Activated CD8-positive, alpha-beta T cell treated with anti-CD3 and anti-CD28 coated beads for 36 hours (primary cell): ENCODE measurements around the gene CDC42. TPM values are rescaled to one million over a fixed set of nuclear protein-coding genes. Genes with fewer than 3 reads are reported as not detected.

Experiments used
- ATAC-seq: fragments of 200-7000 bp; cut with Tn5 transposase; one replicate; pipeline ENCODE4 v1.10.0; 2021; ENCODE audit warnings: mild to moderate bottlenecking, moderate library complexity
- CTCF ChIA-PET: fragments of 350-600 bp; sonication (Branson Sonifier 250); formaldehyde crosslinking; loops from one replicate; lab custom pipeline; 2021; ENCODE audit warnings: antibody characterized with exemption; lab: Charles Lee
- POLR2A ChIA-PET: fragments of 350-600 bp; sonication (Branson Sonifier 250); formaldehyde crosslinking; loops from one replicate; lab custom pipeline; 2021; ENCODE audit warnings: antibody characterized with exemption; lab: Charles Lee
- DNase-seq: peaks from one replicate; pipeline ENCODE4 v3.0.0-alpha.2; 2020
- H3K27ac Mint-ChIP-seq: one replicate; pipeline ENCODE4 v1.8.0; 2021; ENCODE audit warnings: mild to moderate bottlenecking, mixed read lengths
- H3K27me3 Mint-ChIP-seq: one replicate; pipeline ENCODE4 v1.8.0; 2021; ENCODE audit warnings: mixed read lengths
- H3K36me3 Mint-ChIP-seq: one replicate; pipeline ENCODE4 v1.8.0; 2021; ENCODE audit warnings: low read depth, mixed read lengths
- H3K4me1 Mint-ChIP-seq: one replicate; pipeline ENCODE4 v1.8.0; 2021; ENCODE audit warnings: low read depth, mixed read lengths
- H3K4me3 Mint-ChIP-seq: one replicate; pipeline ENCODE4 v1.8.0; 2021; ENCODE audit warnings: mild to moderate bottlenecking, moderate library complexity, mixed read lengths
- H3K9me3 Mint-ChIP-seq: one replicate; pipeline ENCODE4 v1.8.0; 2021; ENCODE audit warnings: mixed read lengths
- CTCF ChIP-seq: fragments of 200-600 bp; IDR thresholded peaks from one replicate; pipeline ENCODE4 v1.8.0; 2022; ENCODE audit warnings: antibody characterized with exemption, mild to moderate bottlenecking
- intact Hi-C: fragments of 100-400 bp; cut with micrococcal nuclease; formaldehyde crosslinking; loops from one replicate; pipeline ENCODE4 v1.10.0; 2022
- total RNA-seq, 2 experiments: library from RNA; stranded (reverse); gene quantifications; one replicate each; pipeline ENCODE4 v1.2.3, GENCODE V29; 2021

CDC42 gene
- total RNA-seq, 2 experiments from 2014 or later, result 292 to 310 TPM

GRCh38 chr1:22117238-22117637, 64.7 kb downstream of the CDC42 start:
- no peak overlapping the region for H3K4me3 Mint-ChIP-seq
- no peak for TF ChIP-seq CTCF
- ChIA-PET CTCF (interaction anchor here (0.8 to 1.4 kb wide), 3 partner anchors 12 to 154 kb away, joined by 3 read pairs; no protein-coding TSS in a partner anchor), POLR2A (no interaction called here)
- H3K9me3 Mint-ChIP-seq, result no peaks in the 10 kb centered on the region
- H3K36me3 Mint-ChIP-seq, result peaks cover 12% of the 10 kb centered on the region
- no peak overlapping the region for H3K27ac Mint-ChIP-seq
- H3K27me3 Mint-ChIP-seq, result no peaks in the 10 kb centered on the region
- H3K4me1 Mint-ChIP-seq, result peaks cover 18% of the 10 kb centered on the region
- no peak for DNase-seq
- ATAC-seq, result no peak
- intact Hi-C loops, result no loop called here

- intact Hi-C loops, result no loop called here
- H3K27ac Mint-ChIP-seq, result peak overlapping the region; percentile 40
- no peak overlapping the region for H3K4me3 Mint-ChIP-seq
- no peaks in the 10 kb centered on the region for H3K9me3 Mint-ChIP-seq
- DNase-seq (no peak), ATAC-seq (no peak)
- no peaks in the 10 kb centered on the region for H3K27me3 Mint-ChIP-seq
- ChIA-PET CTCF (interaction anchor here (0.7 to 1.4 kb wide), 3 partner anchors 12 to 154 kb away, joined by 3 read pairs; no protein-coding TSS in a partner anchor), POLR2A (interaction anchor here (1.2 kb wide), 1 partner anchor 8 kb away, joined by 3 read pairs; no protein-coding TSS in a partner anchor)
- TF ChIP-seq CTCF, result no peak
- peaks cover 12% of the 10 kb centered on the region for H3K36me3 Mint-ChIP-seq
- peaks cover 18% of the 10 kb centered on the region for H3K4me1 Mint-ChIP-seq
Measured at GRCh38 chr1:22117851-22118250, 65.3 kb downstream of the CDC42 start.

GRCh38 chr1:22118291-22118992, 65.9 kb downstream of the CDC42 start:
- TF ChIP-seq CTCF, result no peak
- Mint-ChIP-seq H3K4me1 (peaks cover 18% of the 10 kb centered on the region), H3K36me3 (peaks cover 9% of the 10 kb centered on the region), H3K9me3 (no peaks in the 10 kb centered on the region), H3K27ac (peak overlapping the region; percentile 52), H3K4me3 (no peak overlapping the region), H3K27me3 (no peaks in the 10 kb centered on the region)
- DNase-seq, result no peak
- intact Hi-C loops, result no loop called here
- no peak for ATAC-seq
- ChIA-PET POLR2A (interaction anchor here (1.2 kb wide), 1 partner anchor 9 kb away, joined by 3 read pairs; no protein-coding TSS in a partner anchor), CTCF (interaction anchor here (0.7 to 1.4 kb wide), 3 partner anchors 13 to 155 kb away, joined by 3 read pairs; no protein-coding TSS in a partner anchor)

- DNase-seq, result no peak
Measured at GRCh38 chr1:22119626-22120468, 67.3 kb downstream of the CDC42 start.

More at GRCh38 chr1:22119626-22120468, 67.3 kb downstream of the CDC42 start:
- intact Hi-C loops, result no loop called here
- Mint-ChIP-seq H3K27ac (peak overlapping the region; percentile 35), H3K36me3 (peaks cover 9% of the 10 kb centered on the region), H3K4me3 (no peak overlapping the region), H3K4me1 (peaks cover 17% of the 10 kb centered on the region), H3K9me3 (no peaks in the 10 kb centered on the region), H3K27me3 (no peaks in the 10 kb centered on the region)
- POLR2A ChIA-PET, result no interaction called here
- no peak for TF ChIP-seq CTCF
- CTCF ChIA-PET, result no interaction called here
- ATAC-seq, result no peak
